Right lobe of liver (tissue), 6 donors: ENCODE results near the gene EPO. TPM values are rescaled to one million over a fixed set of nuclear protein-coding genes. Genes with fewer than 3 reads are reported as not detected.

Source experiments
- ATAC-seq, 4 donors: fragments of 200-7000 bp; cut with Tn5 transposase; one replicate each; pipeline ENCODE4 v1.9.1; 2020; ENCODE audit warnings: mild to moderate bottlenecking in 4 of 4, moderate library complexity in 4 of 4
- DNase-seq, 3 donors: peaks; one replicate each; pipeline ENCODE4 v3.0.0-alpha.2; 2020
- H3K27ac ChIP-seq, 3 donors: fragments of 200-600 bp; one replicate each; pipeline ENCODE4 v1.8.0; 2022
- H3K27me3 ChIP-seq, 2 donors: fragments of 200-600 bp; one replicate each; pipeline ENCODE4 v1.8.0; 2022
- H3K36me3 ChIP-seq, 4 donors: fragments of 200-600 bp; sonication (generic) in 1 of 4; one replicate each; pipeline versions ENCODE4 v1.5.1 to v1.8.0; 2017 to 2022; ENCODE audit warnings: control low read depth in 1 of 4
- H3K4me1 ChIP-seq, 4 donors: fragments of 200-600 bp; sonication (generic) in 1 of 4; one replicate each; pipeline versions ENCODE4 v1.5.1 to v1.8.0; 2017 to 2022; ENCODE audit warnings: control low read depth in 1 of 4
- H3K4me3 ChIP-seq, 3 donors: fragments of 200-600 bp; one replicate each; pipeline ENCODE4 v1.8.0; 2022
- H3K9me3 ChIP-seq, 4 donors: fragments of 200-600 bp; sonication (generic) in 1 of 4; one replicate each; pipeline versions ENCODE4 v1.5.1 to v1.8.0; 2017 to 2022; ENCODE audit warnings: control low read depth in 1 of 4
- CTCF ChIP-seq, 4 donors: fragments of 200-600 bp in 3 of 4; fragments of 450-650 bp in 1 of 4; IDR thresholded peaks; one replicate each; pipeline versions ENCODE4 v1.5.1 to v1.8.0; 2016 to 2022; ENCODE audit warnings: antibody characterized with exemption in 4 of 4, mild to moderate bottlenecking in 2 of 4
- POLR2A ChIP-seq: fragments of 450-650 bp; IDR thresholded peaks from one replicate; pipeline ENCODE4 v1.6.1; 2017; ENCODE audit warnings: antibody characterized with exemption, mild to moderate bottlenecking
- WGBS: methylation state at CpG from one replicate; pipeline ENCODE4 v1.1.6; 2018; ENCODE audit warnings: low coverage, low lambda C conversion rate; ENCODE audit not compliant: insufficient coverage; ENCODE audit errors: missing lambda C conversion rate; 5-methylcytosine and 5-hydroxymethylcytosine counted together
- intact Hi-C, 2 donors: fragments of 100-400 bp; cut with DNase I; formaldehyde crosslinking; loops; one replicate each; pipeline versions ENCODE4 v1.11.2 to v1.14.1; 2022
- total RNA-seq, 6 experiments: library from RNA; depleted of rRNA in 2 of 6; stranded (reverse); fragments of >200 nt in 2 of 6; fragmentation: NEBNext Ultra II Directional in 3 of 6; extraction: Animal tissue kit (Norgen Biotek cat#: 25700) in 3 of 6; gene quantifications; one replicate each; pipeline versions ENCODE4 v1.1.0 to v1.2.4, GENCODE V29; 2016 to 2023
- donor health status: DM: no; HTN: yes; CAD: no.
- donor health status: DM: no; HTN: no; CAD: no.
- donor health status: DM: no; HTN: no; CAD: no.
- donor health status: DM: no; HTN: yes; CAD: no.
- donor health status: DM: no; HTN: yes; CAD: no.

EPO gene
- total RNA-seq, 6 experiments from 2014 or later, result 0.20 to 84.5 (median 12.7) TPM

- ATAC-seq, result no peak
- Histone ChIP-seq H3K27ac (no peak overlapping the region), H3K4me3 (peak overlapping the region; percentile 67 to 82 (median 76)), H3K4me1 (peaks cover 2 to 19% (median 10%) of the 10 kb centered on the region in 4 donors), H3K36me3 (peaks cover 0 to 15% (median 4%) of the 10 kb centered on the region in 4 donors), H3K27me3 (no peaks in the 10 kb centered on the region), H3K9me3 (no peaks in the 10 kb centered on the region)
- TF ChIP-seq POLR2A (no peak), CTCF (IDR thresholded peaks at IDR 0.05) (no peak)
- peak in 1 of 3 donors; percentile 30 for DNase-seq
- intact Hi-C loops, result loop anchor here (5.0 to 10.0 kb wide), 2 partner anchors 120 to 128 kb away; partner anchors contain the start of gene SAP25 (in 1 of the 2)
- 62% methylated on average over 6 of the region's 6 CpGs for WGBS
Measured at GRCh38 chr7:100692578-100692961, 27.7 kb upstream of the EPO start.

DNA sequence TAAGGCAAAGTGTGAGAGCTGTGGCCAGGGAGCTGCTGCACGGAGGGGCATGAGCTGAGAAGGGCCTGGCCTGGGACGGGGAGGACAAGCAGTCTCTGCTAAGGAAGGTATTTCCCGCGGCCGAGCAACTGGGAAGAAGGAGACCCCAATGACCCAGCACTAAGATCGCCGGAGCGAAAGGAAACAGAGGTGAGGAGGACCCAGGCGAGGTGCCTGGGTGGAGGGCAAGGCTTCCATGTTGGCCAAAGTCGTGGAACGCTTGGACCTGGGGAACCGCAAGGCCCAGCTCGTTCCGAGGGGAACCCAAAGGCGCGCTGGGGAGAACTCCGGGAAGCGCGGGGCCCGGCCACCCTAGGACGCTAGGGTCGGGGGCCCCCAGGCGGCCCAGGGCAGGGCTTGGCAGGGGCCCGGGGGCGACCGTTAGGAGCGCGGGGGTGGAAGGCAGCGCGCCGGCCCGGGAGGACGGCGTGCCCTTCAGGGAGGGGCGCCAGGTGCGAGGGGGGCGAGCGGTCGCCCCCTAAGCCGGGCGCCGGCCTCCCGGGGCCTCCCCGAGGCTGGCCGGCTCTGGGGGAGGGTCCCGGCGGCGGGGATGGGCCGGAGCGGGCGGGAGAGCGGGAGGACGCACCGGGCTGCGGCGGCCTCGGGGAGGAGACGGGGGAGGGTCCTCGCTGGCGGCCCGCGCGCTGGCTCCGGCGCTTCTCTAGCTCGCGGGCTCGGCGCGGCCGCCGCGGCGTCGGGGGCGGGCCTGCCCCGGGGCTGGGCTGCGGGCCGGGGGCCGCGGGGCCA, 26.8 kb upstream of the EPO start:
- no peaks in the 10 kb centered on the region for H3K27me3 ChIP-seq
- no peaks in the 10 kb centered on the region for H3K9me3 ChIP-seq
- peak overlapping the region; percentile 67 to 82 (median 76) for H3K4me3 ChIP-seq
- ATAC-seq, result peak; percentile 7 to 23 (median 13)
- H3K4me1 ChIP-seq, result peaks cover 2 to 19% (median 10%) of the 10 kb centered on the region in 4 donors
- peak overlapping the region; percentile 47 to 72 (median 62) for H3K27ac ChIP-seq
- H3K36me3 ChIP-seq, result peaks cover 0 to 6% (median 0%) of the 10 kb centered on the region in 4 donors
- TF ChIP-seq CTCF (IDR thresholded peaks at IDR 0.05) (no peak), POLR2A (no peak)
- WGBS, result 1% methylated on average over 16 of the region's 81 CpGs
- intact Hi-C loops, result loop anchor here (5.0 to 10.0 kb wide), 2 partner anchors 121 to 129 kb away; partner anchors contain the start of gene SAP25 (in 1 of the 2)
- peak in 2 of 3 donors; percentile 53 to 57 for DNase-seq

- no peaks in the 10 kb centered on the region for H3K9me3 ChIP-seq
- H3K36me3 ChIP-seq, result peaks cover 0 to 3% (median 0%) of the 10 kb centered on the region in 4 donors
- TF ChIP-seq CTCF (IDR thresholded peaks at IDR 0.05) (no peak), POLR2A (no peak)
- WGBS, result 2% methylated on average over 16 of the region's 102 CpGs
- peak within 1 kb of the TSS; percentile 67 to 82 (median 76) for H3K4me3 ChIP-seq
- H3K4me1 ChIP-seq, result peaks cover 2 to 19% (median 10%) of the 10 kb centered on the region in 4 donors
- DNase-seq (peak; percentile 77 to 82 (median 81)), ATAC-seq (peak; percentile 45 to 56 (median 52))
- H3K27me3 ChIP-seq, result no peaks in the 10 kb centered on the region
- peak within 1 kb of the TSS; percentile 49 to 72 (median 62) for H3K27ac ChIP-seq
- intact Hi-C loops, result loop anchor here (5.0 to 10.0 kb wide), 2 partner anchors 122 to 129 kb away; partner anchors contain the start of gene SAP25 (in 1 of the 2)
Measured at GRCh38 chr7:100694098-100694745, 26.0 kb upstream of the EPO start, which contains the start of gene GIGYF1. Gene GIGYF1 (minus strand): TSS chr7:100694250. CDS start chr7:100688238, 6,012 bp downstream.

DNA sequence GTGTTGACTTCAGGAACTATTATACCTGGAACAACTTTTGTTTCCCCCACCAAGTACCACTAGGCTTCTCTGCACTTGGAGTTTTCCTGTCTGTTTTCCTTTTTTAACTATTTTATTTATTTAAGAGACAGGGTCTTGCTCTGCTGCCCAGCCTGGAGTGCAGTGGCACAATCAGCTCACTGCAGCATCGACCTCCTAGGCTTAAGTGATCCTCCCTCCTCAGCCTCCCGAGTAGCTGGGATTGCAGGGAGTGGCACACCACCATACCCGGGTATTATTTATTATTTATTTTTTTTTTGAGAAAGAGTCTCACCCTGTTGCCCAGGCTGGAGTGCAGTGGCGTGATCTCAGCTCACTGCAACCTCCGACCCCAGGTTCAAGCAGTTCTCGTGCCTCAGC, 24.1 kb upstream of the EPO start:
- Histone ChIP-seq H3K4me1 (peaks cover 2 to 19% (median 10%) of the 10 kb centered on the region in 4 donors), H3K9me3 (no peaks in the 10 kb centered on the region), H3K27ac (no peak overlapping the region), H3K36me3 (no peaks in the 10 kb centered on the region), H3K4me3 (no peak overlapping the region), H3K27me3 (no peaks in the 10 kb centered on the region)
- DNase-seq (no peak), ATAC-seq (no peak)
- TF ChIP-seq CTCF (IDR thresholded peaks at IDR 0.05), result no peak
- no peak for TF ChIP-seq POLR2A
- intact Hi-C loops, result loop anchor here in 1 of 2 donors (10.0 kb wide), 1 partner anchor 131 kb away; no protein-coding TSS in a partner anchor
- 87% methylated on average over 3 of the region's 6 CpGs for WGBS
